IPS DF 6.9 (cell line): Measurements from ENCODE around the gene AFDN.

ENCODE experiments used
- DNase-seq: peaks from one replicate; pipeline ENCODE4 v3.0.0-alpha.2; 2013; ENCODE audit warnings: low read depth, low spot score
- H3K27ac ChIP-seq: one replicate; pipeline ENCODE4 v1.5.1; 2013; ENCODE audit warnings: low read length, control low read depth
- H3K27me3 ChIP-seq: 2 replicates; pipeline ENCODE4 v1.6.1; 2013; ENCODE audit warnings: mild to moderate bottlenecking, low read length; ENCODE audit not compliant: control insufficient read depth, insufficient read depth
- H3K36me3 ChIP-seq: 2 replicates; pipeline ENCODE4 v1.6.1; 2013; ENCODE audit warnings: low read length; ENCODE audit not compliant: control insufficient read depth, insufficient read depth
- H3K4me1 ChIP-seq: 2 replicates; pipeline ENCODE4 v1.6.1; 2013; ENCODE audit warnings: low read length; ENCODE audit not compliant: control insufficient read depth, insufficient read depth
- H3K4me3 ChIP-seq: 2 replicates; pipeline ENCODE4 v1.5.1; 2013; ENCODE audit warnings: mild to moderate bottlenecking, low read length
- H3K9me3 ChIP-seq: 2 replicates; pipeline ENCODE4 v1.6.1; 2013; ENCODE audit warnings: low read length, inconsistent platforms; ENCODE audit not compliant: control insufficient read depth, insufficient read depth
- whole genome bisulfite sequencing: extraction: QIAGEN DNeasy Blood & Tissue Kit; methylation state at CpG from one replicate; pipeline ENCODE4 v1.1.7; 2013; ENCODE audit warnings: mixed read lengths, missing lambda C conversion rate; ENCODE audit not compliant: insufficient read length, insufficient coverage; 5-methylcytosine and 5-hydroxymethylcytosine counted together

Gene AFDN

GRCh38 chr6:167831281-167831828 lies 4.6 kb downstream of the AFDN start:
- Histone ChIP-seq H3K36me3 (no peaks in the 10 kb centered on the region), H3K27me3 (no peaks in the 10 kb centered on the region), H3K9me3 (no peaks in the 10 kb centered on the region), H3K4me3 (no peak overlapping the region), H3K4me1 (no peaks in the 10 kb centered on the region; the same call in 1 of the 2 replicates), H3K27ac (no peak overlapping the region)
- no peak for DNase-seq
- no CpG with 5 or more reads among the region's 3 CpGs for whole genome bisulfite sequencing

GRCh38 chr6:167832497-167833395 lies 6.0 kb downstream of the AFDN start:
- Histone ChIP-seq H3K27me3 (no peaks in the 10 kb centered on the region), H3K4me3 (no peak overlapping the region), H3K4me1 (no peaks in the 10 kb centered on the region; the same call in 1 of the 2 replicates), H3K36me3 (no peaks in the 10 kb centered on the region), H3K9me3 (no peaks in the 10 kb centered on the region), H3K27ac (no peak overlapping the region)
- WGBS = no CpG with 5 or more reads among the region's 4 CpGs
- no peak for DNase-seq

GRCh38 chr6:167833396-167833763 lies 6.7 kb downstream of the AFDN start:
- Histone ChIP-seq H3K27ac (no peak overlapping the region), H3K4me1 (peaks cover 2% of the 10 kb centered on the region; the same call in 1 of the 2 replicates), H3K9me3 (no peaks in the 10 kb centered on the region), H3K27me3 (no peaks in the 10 kb centered on the region), H3K36me3 (no peaks in the 10 kb centered on the region), H3K4me3 (no peak overlapping the region)
- no peak for DNase-seq
- WGBS = no CpG with 5 or more reads among the region's 2 CpGs

- no CpG with 5 or more reads among the region's 3 CpGs for WGBS
Observed at GRCh38 chr6:167835260-167835659, 8.5 kb downstream of the AFDN start.

GRCh38 chr6:167836721-167837120 lies 10.0 kb downstream of the AFDN start:
- no peak overlapping the region for H3K4me3 ChIP-seq
- WGBS = no CpG with 5 or more reads among the region's 3 CpGs
- DNase-seq = no peak
- H3K9me3 ChIP-seq = no peaks in the 10 kb centered on the region
- H3K4me1 ChIP-seq = peaks cover 4% of the 10 kb centered on the region
- H3K36me3 ChIP-seq = no peaks in the 10 kb centered on the region
- no peaks in the 10 kb centered on the region for H3K27me3 ChIP-seq
- H3K27ac ChIP-seq = no peak overlapping the region

More at GRCh38 chr6:167835260-167835659, 8.5 kb downstream of the AFDN start:
- Histone ChIP-seq H3K36me3 (no peaks in the 10 kb centered on the region), H3K9me3 (no peaks in the 10 kb centered on the region), H3K27ac (no peak overlapping the region), H3K27me3 (no peaks in the 10 kb centered on the region), H3K4me1 (peaks cover 4% of the 10 kb centered on the region), H3K4me3 (no peak overlapping the region)
- no peak for DNase-seq

GRCh38 chr6:167838207-167838748 lies 11.6 kb downstream of the AFDN start:
- no peak for DNase-seq
- no peak overlapping the region for H3K4me3 ChIP-seq
- no CpG with 5 or more reads among the region's 6 CpGs for WGBS

GRCh38 chr6:167839343-167839742 lies 12.6 kb downstream of the AFDN start:
- WGBS = no CpG with 5 or more reads among the region's 3 CpGs
- Histone ChIP-seq H3K27me3 (no peaks in the 10 kb centered on the region), H3K4me1 (peaks cover 4% of the 10 kb centered on the region), H3K36me3 (no peaks in the 10 kb centered on the region), H3K27ac (no peak overlapping the region), H3K4me3 (no peak overlapping the region), H3K9me3 (no peaks in the 10 kb centered on the region)
- no peak for DNase-seq

More at GRCh38 chr6:167838207-167838748, 11.6 kb downstream of the AFDN start:
- no peaks in the 10 kb centered on the region for H3K9me3 ChIP-seq
- H3K4me1 ChIP-seq = peaks cover 4% of the 10 kb centered on the region
- H3K27me3 ChIP-seq = no peaks in the 10 kb centered on the region
- no peaks in the 10 kb centered on the region for H3K36me3 ChIP-seq
- H3K27ac ChIP-seq = no peak overlapping the region

GRCh38 chr6:167839755-167840154 lies 13.0 kb downstream of the AFDN start:
- no peaks in the 10 kb centered on the region for H3K36me3 ChIP-seq
- DNase-seq = no peak
- H3K4me3 ChIP-seq = no peak overlapping the region
- no CpG with 5 or more reads among the region's 6 CpGs for WGBS
- H3K27ac ChIP-seq = no peak overlapping the region
- H3K4me1 ChIP-seq = peaks cover 4% of the 10 kb centered on the region
- no peaks in the 10 kb centered on the region for H3K9me3 ChIP-seq
- no peaks in the 10 kb centered on the region for H3K27me3 ChIP-seq

- DNase-seq = no peak
- Histone ChIP-seq H3K4me3 (no peak overlapping the region), H3K27me3 (no peaks in the 10 kb centered on the region), H3K4me1 (peaks cover 4% of the 10 kb centered on the region), H3K36me3 (no peaks in the 10 kb centered on the region), H3K27ac (no peak overlapping the region), H3K9me3 (no peaks in the 10 kb centered on the region)
- WGBS = no CpG with 5 or more reads among the region's 4 CpGs
Observed at GRCh38 chr6:167840160-167840525, 13.4 kb downstream of the AFDN start.

GRCh38 chr6:167840526-167841179 lies 13.9 kb downstream of the AFDN start:
- H3K36me3 ChIP-seq = no peaks in the 10 kb centered on the region
- no peak for DNase-seq
- peaks cover 6% of the 10 kb centered on the region for H3K4me1 ChIP-seq
- no peaks in the 10 kb centered on the region for H3K9me3 ChIP-seq
- WGBS = no CpG with 5 or more reads among the region's 7 CpGs
- H3K27me3 ChIP-seq = no peaks in the 10 kb centered on the region
- H3K4me3 ChIP-seq = no peak overlapping the region
- H3K27ac ChIP-seq = no peak overlapping the region
